Measurements from ENCODE around the gene KIF1B. TPM values are rescaled to one million over a fixed set of nuclear protein-coding genes. Genes with fewer than 3 reads are reported as not detected.
"Not testable (repeated sequence)": the region's sequence is repeated elsewhere in the genome, so short reads cannot be mapped to it uniquely, and the experiment has no call there.

Gene KIF1B
- total RNA-seq, 1 donor from 2014 or later, result 18.3 TPM

DNA sequence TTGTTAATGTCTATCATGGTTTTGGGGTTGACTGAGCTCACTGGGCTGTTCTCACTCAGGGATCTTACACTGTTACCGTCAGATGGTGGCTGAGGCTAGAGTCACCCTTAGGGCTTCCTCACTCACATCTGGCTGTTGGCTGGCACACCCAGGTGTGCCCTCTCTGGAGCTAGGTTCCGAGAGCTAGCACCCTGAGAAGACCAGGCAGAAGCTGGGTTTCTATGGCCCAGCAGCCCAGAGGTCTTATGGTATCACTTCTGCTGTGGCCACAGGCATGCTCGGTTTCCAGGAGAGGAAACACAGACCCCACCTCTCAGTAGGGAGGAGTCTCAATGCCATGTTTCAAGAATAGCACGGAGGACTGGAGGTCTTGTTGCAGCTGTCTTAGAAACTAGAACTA, 20.7 kb upstream of the KIF1B start:
- intact Hi-C loops (cut with micrococcal nuclease), result no loop called here

DNA sequence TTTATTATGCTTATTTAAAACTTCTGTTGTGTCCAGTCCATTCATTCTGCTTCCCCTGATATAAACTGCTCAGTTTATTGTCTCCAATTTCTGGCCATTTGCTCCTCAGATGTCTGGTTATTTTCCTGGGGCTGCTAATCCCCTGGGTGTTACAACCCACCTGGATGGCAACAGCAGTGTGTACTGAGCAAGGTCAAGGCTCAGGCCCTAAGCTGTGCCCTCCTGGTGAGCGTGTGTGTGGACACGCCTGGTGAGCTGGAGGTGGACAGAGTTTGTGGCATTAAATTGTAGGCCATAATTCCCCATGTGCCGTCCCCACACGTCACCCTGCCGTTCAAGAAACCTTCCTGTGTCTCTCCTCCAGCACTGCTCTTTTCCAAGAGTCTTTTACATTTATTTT, 18.1 kb upstream of the KIF1B start:
- intact Hi-C loops (cut with micrococcal nuclease), result no loop called here

DNA sequence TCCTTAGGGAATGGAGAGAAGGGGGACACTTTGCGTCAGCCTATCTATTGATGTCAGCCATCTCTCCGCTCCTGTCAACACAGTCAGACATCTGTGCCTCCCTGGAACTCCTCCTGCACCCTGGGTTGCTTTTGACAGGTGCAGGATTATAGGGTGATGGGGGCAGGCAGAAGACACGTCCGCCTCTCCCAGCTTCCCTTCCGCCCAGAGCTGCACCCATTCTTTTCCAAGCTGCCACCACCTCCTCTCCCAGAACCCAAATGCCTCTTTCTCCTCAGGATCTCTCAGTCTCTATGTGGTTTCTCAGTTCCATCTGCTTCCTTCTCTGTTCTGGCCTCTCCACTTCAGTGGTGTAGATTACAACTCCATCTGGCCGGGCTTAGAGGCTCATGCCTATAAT, 17.1 kb upstream of the KIF1B start:
- intact Hi-C loops (cut with micrococcal nuclease), result no loop called here

DNA sequence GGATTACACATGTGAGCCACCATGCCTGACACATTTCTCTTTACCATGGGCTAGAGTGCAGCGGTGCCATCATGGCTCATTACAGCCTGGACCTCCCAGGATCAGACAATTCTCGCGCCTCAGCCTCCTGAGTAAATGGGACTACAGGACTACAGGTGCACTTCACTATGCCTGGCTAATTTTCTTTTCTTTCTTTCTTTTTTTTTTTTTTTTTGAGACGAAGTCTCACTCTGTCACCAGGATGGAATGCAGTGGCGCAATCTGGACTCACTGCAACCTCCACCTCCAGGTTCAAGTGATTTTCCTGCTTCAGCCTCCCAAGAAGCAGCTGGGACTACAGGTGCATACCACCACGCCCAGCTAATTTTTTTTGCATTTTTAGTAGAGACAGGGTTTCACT, 14.8 kb upstream of the KIF1B start:
- intact Hi-C loops (cut with micrococcal nuclease), result no loop called here

DNA sequence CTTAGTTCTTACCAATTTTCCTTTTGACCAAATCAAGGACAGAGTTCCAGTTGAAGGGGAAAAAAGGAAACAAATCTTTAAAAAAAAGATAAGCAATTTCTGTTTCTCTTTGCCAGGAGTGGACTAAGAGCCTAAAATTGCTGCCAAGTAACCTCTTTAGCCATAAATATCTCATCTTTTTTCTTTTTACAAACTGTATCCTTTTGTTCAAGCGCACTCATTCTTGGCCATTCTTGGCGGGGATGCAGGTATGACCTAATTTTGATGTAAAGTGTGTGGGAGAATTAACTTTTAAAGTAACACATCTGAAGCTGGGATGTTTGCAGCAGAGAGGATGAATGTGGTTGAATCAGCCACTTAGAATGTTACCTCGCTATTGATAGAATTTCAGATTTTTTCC, 13.4 kb upstream of the KIF1B start:
- intact Hi-C loops (cut with micrococcal nuclease), result no loop called here

DNA sequence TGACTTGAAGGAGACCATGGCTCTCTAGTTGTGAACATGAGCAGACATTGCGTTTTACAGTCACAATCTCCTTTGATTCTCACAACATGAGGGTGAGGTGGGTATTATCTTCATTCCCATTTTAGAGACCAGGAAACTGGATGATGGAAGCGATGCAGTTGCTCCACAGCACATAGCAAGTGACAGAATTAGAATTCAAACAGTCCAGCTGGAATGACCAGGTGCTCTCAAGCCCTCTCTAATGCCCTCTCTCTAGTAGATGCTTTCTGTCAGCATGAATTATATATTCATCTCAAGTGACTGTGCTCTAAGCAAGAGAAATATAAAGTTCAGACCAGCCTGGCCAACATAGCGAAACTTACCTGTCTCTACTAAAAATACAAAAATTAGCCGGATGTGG, 9.8 kb upstream of the KIF1B start:
- intact Hi-C loops (cut with micrococcal nuclease), result no loop called here

DNA sequence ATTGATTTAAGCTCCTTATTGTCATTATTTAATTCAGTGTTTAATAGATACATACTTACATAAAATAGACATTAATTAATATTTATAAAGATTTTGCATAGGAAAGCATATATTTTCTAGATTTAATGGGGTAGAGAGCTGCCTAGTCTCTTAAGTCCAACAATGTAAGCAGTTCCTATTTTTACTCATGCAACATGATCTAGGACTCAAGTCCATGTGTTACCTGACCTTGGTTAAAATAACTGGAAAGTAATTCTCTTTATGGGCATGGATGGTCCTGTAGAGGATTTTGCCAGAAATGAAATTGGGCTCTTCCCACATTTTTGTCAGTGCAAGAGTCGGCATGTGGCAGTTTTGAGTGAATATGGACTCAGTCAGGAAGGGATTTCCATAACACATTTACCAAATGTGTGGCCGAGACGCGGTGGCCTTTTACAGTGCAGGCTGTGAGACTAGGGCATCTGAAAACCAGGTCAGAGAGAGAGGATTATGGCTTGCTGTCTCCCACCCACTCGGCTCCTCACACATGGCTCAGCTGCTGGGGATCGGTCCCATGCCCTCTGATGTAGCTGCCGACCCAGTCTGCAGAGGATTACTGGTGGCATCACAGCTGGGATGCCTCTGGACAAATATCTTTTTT, 6.2 kb upstream of the KIF1B start:
- intact Hi-C loops (cut with micrococcal nuclease), result no loop called here

DNA sequence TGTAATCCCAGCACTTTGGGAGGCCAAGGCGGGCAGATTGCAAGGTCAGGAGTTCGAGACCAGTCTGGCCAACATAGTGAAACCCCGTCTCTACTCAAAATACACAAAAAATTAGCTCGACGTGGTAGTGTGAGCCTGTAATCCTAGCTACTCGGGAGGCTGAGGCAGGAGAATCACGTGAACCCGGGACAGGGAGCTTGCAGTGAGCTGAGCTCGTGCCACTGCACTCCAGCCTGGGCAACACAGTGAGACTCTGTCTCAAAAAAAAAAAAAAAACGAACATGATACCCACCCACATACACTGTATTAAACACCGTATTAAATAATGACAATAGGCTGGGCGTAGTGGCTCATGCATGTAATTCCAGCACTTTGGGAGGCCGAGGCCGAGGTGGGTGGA, 5.2 kb upstream of the KIF1B start:
- intact Hi-C loops (cut with micrococcal nuclease), result not testable (repeated sequence)

DNA sequence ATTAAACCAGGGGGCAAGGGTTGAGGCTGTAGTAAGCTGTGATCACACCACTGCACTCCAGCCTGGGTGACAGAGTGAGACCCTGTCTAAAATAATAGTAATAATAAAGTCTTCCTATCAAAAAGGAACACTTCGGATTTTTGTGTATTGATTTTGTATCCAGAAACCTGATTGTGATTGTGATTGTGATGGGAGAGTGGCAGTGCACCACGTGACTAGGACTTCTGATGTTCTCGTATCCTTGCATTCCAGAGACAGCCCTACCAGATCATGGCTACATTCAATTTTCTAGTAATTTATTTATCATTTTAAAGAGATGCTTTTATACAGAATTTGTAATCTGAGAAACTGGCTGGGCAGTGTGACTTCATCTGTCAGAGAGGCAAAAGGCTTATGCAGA, 2.6 kb upstream of the KIF1B start:
- intact Hi-C loops (cut with micrococcal nuclease), result no loop called here

DNA sequence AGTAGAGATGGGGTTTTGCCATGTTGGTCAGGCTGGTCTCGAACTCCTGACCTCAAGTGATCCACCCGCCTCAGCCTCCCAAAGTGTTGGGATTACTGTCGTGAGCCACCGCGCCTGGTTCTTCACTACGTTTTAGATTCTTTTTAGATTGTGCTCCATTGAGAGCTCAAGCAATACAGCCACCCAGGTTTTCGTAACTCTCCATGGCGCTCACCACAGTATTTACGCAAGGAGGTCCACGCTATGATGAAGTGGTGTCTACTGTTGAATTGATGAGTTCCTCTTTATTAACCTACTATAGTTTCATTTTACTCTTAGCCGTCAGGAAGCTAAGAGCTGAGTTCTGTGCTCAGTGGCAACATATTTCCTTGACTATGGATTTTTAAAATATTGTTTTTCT, 1.8 kb upstream of the KIF1B start:
- intact Hi-C loops (cut with micrococcal nuclease), result no loop called here

DNA sequence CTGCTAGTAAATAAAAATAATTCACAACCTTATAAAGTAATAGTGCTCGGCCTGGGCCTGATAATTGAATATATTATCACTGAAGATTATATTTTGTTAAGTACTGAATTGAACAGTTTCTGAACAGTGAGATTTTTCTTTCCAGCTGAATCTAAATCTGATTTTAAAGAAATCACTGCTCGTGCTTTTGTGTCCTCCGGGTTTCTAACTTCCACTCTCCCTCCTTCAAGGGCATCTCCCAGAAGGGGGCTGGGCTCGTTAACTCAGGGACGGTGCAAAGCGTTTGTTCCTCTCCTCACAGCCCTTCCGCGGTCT, 823 bp upstream of the KIF1B start:
- intact Hi-C loops (cut with micrococcal nuclease), result no loop called here

DNA sequence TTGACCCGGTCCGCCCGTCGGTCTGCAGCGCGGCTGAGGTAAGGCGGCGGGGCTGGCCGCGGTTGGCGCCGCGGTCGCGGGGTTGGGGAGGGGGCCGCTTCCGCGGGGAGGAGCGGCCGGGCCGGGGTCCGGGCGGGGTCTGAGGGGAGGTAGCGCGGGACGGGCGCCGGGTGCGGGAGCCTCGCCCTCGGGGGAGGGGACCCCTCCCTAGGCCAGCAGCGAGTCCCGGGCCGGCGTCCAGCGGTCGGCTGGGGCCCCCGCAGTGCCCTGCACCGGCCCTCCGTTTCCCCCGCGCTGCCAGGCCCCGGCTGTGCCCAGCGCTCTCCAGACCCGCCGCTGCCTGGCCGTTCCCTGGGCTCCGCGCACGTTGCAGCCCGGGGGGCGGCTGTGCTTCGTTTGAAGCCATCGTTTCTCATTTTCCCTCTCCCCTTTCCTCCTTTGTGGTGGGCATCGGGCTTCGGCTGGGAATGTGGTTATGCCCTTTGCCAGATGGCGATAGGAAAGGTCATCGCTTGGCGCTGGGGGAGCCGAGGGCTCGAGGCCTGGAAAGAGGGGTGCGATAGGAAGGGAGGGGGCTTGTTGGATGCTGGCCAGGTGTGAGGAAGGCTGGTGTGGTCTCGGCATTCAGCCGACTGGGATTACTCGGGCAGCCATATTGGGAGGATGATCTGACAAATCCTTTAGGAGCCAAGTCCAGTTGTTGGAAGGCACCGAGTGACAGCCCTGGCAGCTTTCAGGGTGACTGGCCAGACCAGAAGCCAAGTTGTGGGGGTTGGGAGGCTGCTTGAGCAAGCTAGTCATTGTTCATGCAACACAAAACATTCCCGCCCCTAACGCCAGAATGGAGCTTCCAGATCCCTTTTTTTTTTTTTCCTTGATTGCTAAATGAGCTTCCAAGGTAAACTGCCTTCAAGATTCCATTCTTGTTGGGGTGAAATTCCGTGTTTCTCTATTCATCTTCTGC, 753 bp downstream of the KIF1B start:
- intact Hi-C loops (cut with micrococcal nuclease), result loop anchor here (1.0 to 5.0 kb wide), 6 partner anchors 40 to 217 kb away; partner anchors contain the start of gene UBE4B

DNA sequence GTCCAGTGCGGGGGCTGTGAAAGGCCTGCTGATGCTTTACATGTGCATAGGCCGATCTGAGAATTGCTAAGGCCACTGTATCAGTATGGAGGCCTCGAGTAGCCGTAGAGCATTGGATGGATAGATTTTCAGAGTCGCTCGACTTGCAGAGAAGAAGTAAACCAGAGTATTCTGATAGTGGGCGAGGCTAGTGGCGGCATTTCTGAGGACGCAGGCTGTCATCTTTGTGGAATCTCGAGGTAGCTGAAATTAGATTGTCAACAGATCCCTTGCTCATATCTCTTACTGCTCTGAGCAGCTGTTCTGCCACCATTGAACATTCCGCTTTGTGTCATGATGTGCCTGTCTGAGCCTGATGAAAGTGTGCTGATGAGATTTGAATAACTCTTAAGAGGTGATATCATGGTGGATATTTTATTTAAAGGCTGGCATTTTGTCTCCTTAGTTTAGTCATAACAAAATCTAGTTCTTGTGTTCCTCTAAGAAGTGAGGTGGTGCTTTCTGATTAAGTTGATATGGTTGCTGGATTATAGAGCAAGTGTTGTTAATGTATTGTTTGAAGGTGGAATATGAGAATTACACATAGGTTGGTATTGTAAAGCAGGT, 1.5 kb downstream of the KIF1B start:
- intact Hi-C loops (cut with micrococcal nuclease), result loop anchor here (2.0 to 5.0 kb wide), 3 partner anchors 41 to 179 kb away; partner anchors contain the start of gene UBE4B

DNA sequence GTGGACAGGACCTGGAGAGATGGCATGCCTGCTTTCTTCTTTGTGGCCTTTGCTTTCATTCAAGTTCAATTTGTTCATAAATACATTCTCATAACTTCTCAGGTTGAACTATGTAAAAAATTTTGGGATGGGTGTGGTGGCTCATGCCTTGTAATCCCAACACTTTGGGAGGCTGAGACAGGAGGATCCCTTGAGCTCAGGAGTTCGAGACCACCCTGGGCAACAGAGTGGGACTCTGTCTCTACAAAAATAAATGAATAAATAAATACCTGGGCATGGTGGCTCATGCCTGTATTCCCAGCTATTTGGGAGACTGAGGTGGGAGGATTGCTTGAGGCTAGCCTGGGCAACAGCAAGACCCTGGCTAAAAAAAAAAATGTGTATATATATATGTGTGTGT, 2.1 kb downstream of the KIF1B start:
- intact Hi-C loops (cut with micrococcal nuclease), result loop anchor here (5.0 kb wide), 1 partner anchor 70 kb away; no protein-coding TSS in a partner anchor

DNA sequence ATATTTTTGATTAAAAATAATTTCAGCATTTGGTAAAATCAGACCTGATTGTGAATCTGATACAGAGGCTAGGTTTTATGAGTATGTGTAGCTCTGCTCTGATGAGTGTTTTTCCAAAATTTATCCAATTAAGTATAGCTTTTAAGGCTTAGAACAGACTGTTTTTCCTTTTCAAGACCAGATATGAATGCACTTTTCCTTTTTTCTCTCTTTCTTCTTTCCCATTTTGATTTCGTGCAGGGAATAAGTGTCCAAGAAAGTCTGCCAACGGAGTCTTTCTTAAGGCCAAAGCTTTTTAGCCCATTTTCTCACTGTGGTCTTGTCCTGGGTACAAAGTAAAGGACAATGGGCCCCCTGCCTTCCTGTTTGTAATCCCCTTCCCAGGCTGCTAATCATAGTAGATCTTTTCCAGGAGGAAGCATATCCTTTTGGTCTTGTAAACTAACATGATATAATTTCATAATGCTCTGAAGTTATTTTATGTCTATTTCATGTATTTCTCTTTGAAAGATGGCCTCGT, 2.9 kb downstream of the KIF1B start:
- intact Hi-C loops (cut with micrococcal nuclease), result loop anchor here (5.0 kb wide), 1 partner anchor 69 kb away; no protein-coding TSS in a partner anchor

DNA sequence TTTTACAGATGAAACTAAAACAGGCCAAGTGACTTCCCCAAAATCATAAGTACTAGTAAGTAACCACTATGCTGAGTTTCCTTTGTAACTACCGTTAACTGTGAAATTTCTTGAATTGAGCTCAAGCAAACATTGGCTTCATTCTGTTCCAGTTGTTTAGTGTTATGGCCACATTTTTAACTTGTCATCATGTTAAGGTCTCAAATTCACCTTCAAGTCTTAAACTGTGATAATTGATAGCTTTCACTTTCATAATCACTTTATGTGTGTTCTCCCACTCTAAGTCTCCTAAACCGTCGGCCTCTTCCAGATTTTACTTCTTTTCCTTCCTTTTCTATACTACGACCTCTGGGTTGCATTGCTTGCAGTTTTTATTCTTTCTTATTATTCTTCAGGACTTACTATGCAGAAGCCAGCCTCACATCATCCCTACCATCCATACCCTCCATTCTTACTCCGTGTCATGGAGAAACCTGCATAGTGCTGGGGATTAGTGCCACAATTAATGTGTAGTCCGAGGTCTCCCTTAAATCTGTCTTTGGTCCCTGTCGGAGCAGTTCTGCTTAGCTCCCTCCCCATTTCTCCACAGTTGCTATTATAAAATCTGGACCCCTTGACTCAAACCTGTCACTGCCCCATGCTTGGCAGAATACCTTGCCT, 5.8 kb downstream of the KIF1B start:
- intact Hi-C loops (cut with micrococcal nuclease), result no loop called here

DNA sequence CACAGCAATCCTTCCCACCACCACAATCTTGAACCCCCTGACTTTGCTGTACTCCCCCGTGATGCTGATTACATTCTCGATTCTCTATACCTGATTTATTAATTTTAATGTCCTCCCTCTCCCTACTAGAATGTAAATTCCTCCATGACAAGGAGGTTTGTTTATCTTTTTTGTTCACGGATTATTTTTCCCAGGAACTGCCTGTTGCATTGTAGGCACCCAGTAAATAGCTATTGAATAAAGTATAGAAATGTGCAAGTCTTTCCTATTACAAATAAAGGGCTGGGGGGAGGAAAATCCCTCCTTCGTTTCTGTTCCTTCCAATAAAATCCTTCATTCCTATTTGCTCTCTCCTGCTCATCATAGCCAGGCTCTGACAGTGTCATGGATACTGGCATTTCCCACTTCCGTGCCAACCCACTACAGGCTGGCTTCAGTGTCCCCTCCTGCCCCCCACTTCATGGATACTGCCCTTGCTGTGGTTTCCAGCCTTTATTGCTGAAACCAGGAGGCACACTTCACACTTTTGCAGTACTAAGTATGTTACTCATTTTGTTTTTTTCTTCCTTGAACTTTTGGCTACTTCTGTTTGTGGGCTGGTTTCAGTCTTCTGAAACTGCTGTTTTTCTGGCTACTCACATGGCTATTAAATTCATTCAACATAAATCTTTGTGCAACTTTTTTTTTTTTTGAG, 7.5 kb downstream of the KIF1B start:
- intact Hi-C loops (cut with micrococcal nuclease), result no loop called here

DNA sequence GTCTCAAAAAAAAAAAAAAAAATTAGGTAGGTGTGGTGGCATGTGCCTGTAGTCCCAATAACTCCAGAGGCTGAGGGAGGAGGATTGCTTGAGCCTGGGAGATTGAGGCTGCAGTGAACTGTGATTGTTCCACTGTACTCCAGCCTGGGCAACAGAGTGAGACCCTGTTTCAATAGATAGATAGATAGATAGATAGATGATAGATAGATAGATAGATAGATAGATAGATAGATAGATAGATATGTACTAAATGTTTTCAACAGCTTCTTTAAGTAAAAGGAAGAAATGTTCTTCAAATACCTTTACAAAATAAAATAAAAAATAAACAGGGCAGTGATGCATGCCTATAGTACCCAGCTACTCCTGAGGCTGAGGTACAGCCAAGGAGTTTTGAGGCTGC, 9.8 kb downstream of the KIF1B start:
- intact Hi-C loops (cut with micrococcal nuclease), result no loop called here

DNA sequence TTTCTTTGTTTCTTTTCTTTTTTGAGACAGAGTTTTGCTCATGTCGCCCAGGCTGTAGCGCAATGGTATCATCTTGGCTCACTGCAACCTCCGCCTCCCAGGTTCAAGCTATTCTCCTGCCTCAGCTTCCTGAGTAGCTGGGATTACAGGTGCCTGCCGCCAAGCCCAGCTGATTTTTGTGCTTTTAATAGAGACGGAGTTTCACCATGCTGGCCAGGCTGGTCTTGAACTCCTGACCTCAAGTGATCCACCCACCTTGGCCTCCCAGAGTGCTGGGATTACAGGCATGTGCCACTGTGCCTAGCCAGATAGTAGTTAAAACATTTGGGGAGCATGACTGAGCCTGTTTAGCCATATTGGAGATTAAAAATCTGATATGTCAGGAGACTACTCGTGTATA, 10.3 kb downstream of the KIF1B start:
- intact Hi-C loops (cut with micrococcal nuclease), result not testable (repeated sequence)

DNA sequence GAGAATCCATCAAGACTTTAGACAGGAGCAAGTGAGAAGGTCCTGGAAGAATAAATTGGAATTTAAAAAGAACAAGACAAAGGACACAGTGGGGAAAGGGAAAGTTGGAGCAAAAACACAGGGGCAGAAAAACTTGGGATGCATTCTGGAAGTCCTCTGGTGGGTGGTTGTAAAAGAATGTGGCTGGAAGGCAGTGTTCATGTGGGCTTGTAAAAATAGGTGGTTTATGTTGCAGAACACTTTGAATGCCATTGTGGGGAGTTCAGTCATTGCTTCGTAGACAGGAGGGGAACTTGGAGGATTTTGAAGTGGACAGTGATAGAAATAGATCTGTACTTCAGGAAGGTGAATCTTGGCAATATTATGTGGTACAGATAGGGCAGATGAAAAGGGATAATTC, 15.2 kb downstream of the KIF1B start:
- intact Hi-C loops (cut with micrococcal nuclease), result no loop called here

DNA sequence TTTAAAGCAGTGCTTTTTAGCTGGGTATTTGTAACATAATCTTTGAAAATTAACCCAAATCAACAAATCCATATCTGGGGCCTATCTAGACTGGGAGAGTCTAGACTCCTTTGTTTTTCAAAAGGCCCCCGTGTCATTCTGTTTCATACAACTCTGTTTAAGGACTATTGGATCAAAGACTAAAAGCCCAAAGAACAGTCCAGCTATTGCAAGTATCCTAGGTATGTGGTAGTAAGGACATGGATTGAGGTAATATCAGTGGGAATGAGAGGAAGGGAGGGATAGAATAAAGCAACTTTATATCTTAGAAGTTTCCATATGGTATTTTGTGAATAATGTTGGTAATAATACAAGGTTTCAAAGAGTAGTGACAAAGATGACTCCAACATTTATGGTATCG, 18.2 kb downstream of the KIF1B start:
- intact Hi-C loops (cut with micrococcal nuclease), result no loop called here

Data from T-helper 1 cell treated with Interleukin-12 subunit alpha and Interleukin-12 subunit beta and Interleukin-4 antibody, amounts not matched to agents 30 ng/mL and 1 ng/mL, for 36 hours (primary cell).